Upper lobe of right lung (tissue), 1 donor: Measurements from ENCODE around the gene KCNN3. TPM values are rescaled to one million over a fixed set of nuclear protein-coding genes. Genes with fewer than 3 reads are reported as not detected.

Experiments used
- ATAC-seq: fragments of 200-7000 bp; cut with Tn5 transposase; one replicate; pipeline ENCODE4 v1.9.1; 2020; ENCODE audit warnings: mild to moderate bottlenecking, moderate library complexity
- DNase-seq: peaks from one replicate; pipeline ENCODE4 v3.0.0-alpha.2; 2020
- H3K27ac ChIP-seq: fragments of 200-600 bp; one replicate; pipeline ENCODE4 v1.8.0; 2022
- H3K27me3 ChIP-seq: fragments of 200-600 bp; one replicate; pipeline ENCODE4 v1.8.0; 2022; ENCODE audit warnings: mild to moderate bottlenecking
- H3K36me3 ChIP-seq: fragments of 200-600 bp; one replicate; pipeline ENCODE4 v1.8.0; 2022
- H3K4me1 ChIP-seq: fragments of 200-600 bp; one replicate; pipeline ENCODE4 v1.8.0; 2022
- H3K4me3 ChIP-seq: fragments of 200-600 bp; one replicate; pipeline ENCODE4 v1.8.0; 2022; ENCODE audit warnings: mild to moderate bottlenecking
- H3K9me3 ChIP-seq: fragments of 200-600 bp; one replicate; pipeline ENCODE4 v1.8.0; 2022
- CTCF ChIP-seq: fragments of 200-600 bp; IDR thresholded peaks from one replicate; pipeline ENCODE4 v1.8.0; 2022; ENCODE audit warnings: antibody characterized with exemption
- intact Hi-C: fragments of 100-400 bp; cut with DNase I; formaldehyde crosslinking; loops from one replicate; pipeline ENCODE4 v1.11.0; 2022
- total RNA-seq: library from RNA; stranded (reverse); fragmentation: NEBNext Ultra II Directional; extraction: Animal tissue kit (Norgen Biotek cat#: 25700); gene quantifications from one replicate; pipeline ENCODE4 v1.2.1, GENCODE V29; 2021
- donor health status: DM: no; HTN: yes; CAD: no; lungs with severe emphysema.

Gene KCNN3
- total RNA-seq, 1 donor from 2014 or later: 7.6 TPM

DNA sequence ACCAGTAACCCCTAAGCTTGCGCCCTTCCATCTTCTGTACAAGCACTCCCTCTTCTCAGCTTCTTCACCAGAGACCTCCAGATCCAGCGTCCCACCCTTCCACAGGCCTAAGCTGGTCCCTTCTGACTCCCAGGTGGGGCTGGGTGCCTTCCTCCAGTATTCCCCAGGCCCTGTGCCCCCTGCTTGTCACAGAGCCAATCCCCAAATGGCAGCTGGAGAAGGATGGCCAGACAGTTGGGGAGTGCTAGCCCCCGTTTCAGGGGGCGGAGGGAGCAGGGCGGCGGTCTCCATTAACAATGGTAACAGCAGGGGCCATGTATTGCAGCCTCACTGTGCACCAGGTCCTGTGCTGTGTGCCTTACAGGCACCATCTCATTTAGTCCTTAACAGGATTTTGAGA, 85.7 kb downstream of the KCNN3 start:
- H3K4me3 ChIP-seq: no peak overlapping the region
- intact Hi-C loops: no loop called here
- no peak for TF ChIP-seq CTCF
- no peaks in the 10 kb centered on the region for H3K36me3 ChIP-seq
- H3K9me3 ChIP-seq: no peaks in the 10 kb centered on the region
- H3K27ac ChIP-seq: no peak overlapping the region
- DNase-seq (no peak), ATAC-seq (no peak)
- H3K27me3 ChIP-seq: no peaks in the 10 kb centered on the region
- H3K4me1 ChIP-seq: no peaks in the 10 kb centered on the region

DNA sequence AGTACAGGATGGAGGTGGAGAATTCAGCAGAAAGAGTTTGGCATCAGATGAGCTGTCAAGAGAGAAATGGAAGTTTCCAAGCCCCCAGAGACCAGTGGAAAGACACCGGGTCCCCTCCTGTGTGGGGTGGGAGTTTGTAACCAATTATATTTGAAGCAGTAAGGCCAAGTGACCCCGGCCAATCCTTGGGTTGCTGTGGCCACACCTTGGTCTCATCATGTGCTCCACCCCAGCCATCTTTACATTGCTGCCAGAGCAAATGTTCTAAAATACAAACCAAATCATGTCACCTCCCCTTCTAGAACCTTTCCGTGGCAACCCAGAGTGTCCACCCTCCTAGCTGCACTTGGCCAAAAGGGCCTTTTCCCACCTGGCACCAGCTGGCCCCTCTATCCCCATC, 86.1 kb downstream of the KCNN3 start:
- DNase-seq: no peak
- no peak for TF ChIP-seq CTCF
- no peak for ATAC-seq
- intact Hi-C loops: no loop called here
- Histone ChIP-seq H3K4me3 (no peak overlapping the region), H3K36me3 (no peaks in the 10 kb centered on the region), H3K9me3 (no peaks in the 10 kb centered on the region), H3K27me3 (no peaks in the 10 kb centered on the region), H3K4me1 (no peaks in the 10 kb centered on the region), H3K27ac (no peak overlapping the region)

GRCh38 chr1:154780541-154780940, 89.5 kb downstream of the KCNN3 start:
- no peak for TF ChIP-seq CTCF
- intact Hi-C loops: no loop called here
- DNase-seq: peak; percentile 15
- no peak for ATAC-seq
- no peak overlapping the region for H3K4me3 ChIP-seq
- H3K27ac ChIP-seq: no peak overlapping the region
- H3K27me3 ChIP-seq: no peaks in the 10 kb centered on the region
- H3K9me3 ChIP-seq: no peaks in the 10 kb centered on the region
- no peaks in the 10 kb centered on the region for H3K36me3 ChIP-seq
- H3K4me1 ChIP-seq: no peaks in the 10 kb centered on the region

DNA sequence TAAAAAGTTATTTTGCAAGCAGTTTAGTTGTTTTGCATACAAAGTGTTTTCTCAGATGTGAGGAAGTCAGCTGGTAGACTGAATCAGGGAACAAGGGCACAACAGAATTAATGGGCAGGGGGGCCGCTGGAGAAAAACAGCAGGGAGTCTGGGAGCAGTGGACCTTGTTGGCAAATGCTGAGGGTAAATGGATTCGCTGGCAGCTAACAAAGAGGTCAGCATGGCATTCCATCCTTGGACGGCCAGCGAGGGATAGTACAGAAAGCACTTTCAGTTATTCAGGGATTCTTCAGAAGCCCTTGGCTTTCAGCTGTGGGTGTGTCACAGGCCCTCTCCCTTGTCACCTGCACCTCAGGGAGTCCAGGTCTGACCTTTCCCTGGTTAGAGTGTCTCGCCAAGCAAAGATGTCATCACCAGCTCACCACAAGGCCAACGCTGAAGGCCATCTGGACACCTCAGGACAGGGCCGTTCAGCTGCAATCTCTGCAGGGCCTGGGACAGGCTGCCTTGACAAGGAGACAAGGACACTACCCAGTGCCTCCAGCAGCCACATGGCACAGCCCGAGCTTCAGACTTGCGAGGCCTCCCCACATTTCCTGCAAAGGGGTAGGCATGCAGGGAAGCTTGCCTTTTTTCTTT, 90.4 kb downstream of the KCNN3 start:
- H3K4me1 ChIP-seq: no peaks in the 10 kb centered on the region
- TF ChIP-seq CTCF: no peak
- no peaks in the 10 kb centered on the region for H3K36me3 ChIP-seq
- DNase-seq (no peak), ATAC-seq (no peak)
- intact Hi-C loops: no loop called here
- no peaks in the 10 kb centered on the region for H3K9me3 ChIP-seq
- no peak overlapping the region for H3K4me3 ChIP-seq
- H3K27ac ChIP-seq: no peak overlapping the region
- no peaks in the 10 kb centered on the region for H3K27me3 ChIP-seq

GRCh38 chr1:154778944-154779343, 91.1 kb downstream of the KCNN3 start:
- no peaks in the 10 kb centered on the region for H3K4me1 ChIP-seq
- no peaks in the 10 kb centered on the region for H3K36me3 ChIP-seq
- no peak for TF ChIP-seq CTCF
- intact Hi-C loops: no loop called here
- DNase-seq (no peak), ATAC-seq (no peak)
- H3K9me3 ChIP-seq: no peaks in the 10 kb centered on the region
- H3K27me3 ChIP-seq: no peaks in the 10 kb centered on the region
- H3K27ac ChIP-seq: no peak overlapping the region
- H3K4me3 ChIP-seq: no peak overlapping the region

- ATAC-seq (no peak), DNase-seq (no peak)
- intact Hi-C loops: no loop called here
These were observed 91.8 kb downstream of the KCNN3 start for GRCh38 chr1:154778275-154778674.

More at GRCh38 chr1:154778275-154778674, 91.8 kb downstream of the KCNN3 start:
- no peak overlapping the region for H3K27ac ChIP-seq
- H3K27me3 ChIP-seq: no peaks in the 10 kb centered on the region
- no peak for TF ChIP-seq CTCF
- H3K9me3 ChIP-seq: no peaks in the 10 kb centered on the region
- no peak overlapping the region for H3K4me3 ChIP-seq
- H3K36me3 ChIP-seq: no peaks in the 10 kb centered on the region
- no peaks in the 10 kb centered on the region for H3K4me1 ChIP-seq
